Stomach (tissue), 9 donors: ENCODE results near the gene PAMR1. TPM values are rescaled to one million over a fixed set of nuclear protein-coding genes. Genes with fewer than 3 reads are reported as not detected.

Source experiments
- DNase-seq, 2 donors: peaks; one replicate each; pipeline versions ENCODE4 v3.0.0 to v3.0.0-alpha.2; 2013 to 2019
- H3K27ac ChIP-seq, 5 donors: fragments of 200-600 bp in 4 of 5; sonication (generic) in 4 of 5; one replicate each; pipeline ENCODE4 v1.5.1; 2013 to 2019; ENCODE audit warnings: mild to moderate bottlenecking in 1 of 5, moderate library complexity in 1 of 5
- H3K27me3 ChIP-seq, 3 donors: fragments of 200-600 bp; sonication (generic); one replicate each; pipeline ENCODE4 v1.5.1; 2017 to 2019; ENCODE audit warnings: mixed run types in 1 of 3
- H3K36me3 ChIP-seq, 4 donors: fragments of 200-600 bp; sonication (generic); 1 replicate in 3 of 4; 2 replicates in 1 of 4; pipeline ENCODE4 v1.5.1; 2016 to 2019
- H3K4me1 ChIP-seq, 4 donors: fragments of 200-600 bp; sonication (generic); one replicate each; pipeline ENCODE4 v1.5.1; 2016 to 2019
- H3K4me3 ChIP-seq, 4 donors: fragments of 200-600 bp; sonication (generic) in 3 of 4; one replicate each; pipeline ENCODE4 v1.5.1; 2016 to 2019; ENCODE audit warnings: mild to moderate bottlenecking in 1 of 4
- H3K9me3 ChIP-seq, 4 donors: fragments of 200-600 bp; sonication (generic); one replicate each; pipeline ENCODE4 v1.5.1; 2016 to 2019
- CTCF ChIP-seq, 7 experiments: fragments of 450-650 bp in 4 of 7; fragments of 200-600 bp in 3 of 7; sonication (generic) in 3 of 7; IDR thresholded peaks; one replicate each; pipeline ENCODE4 v1.5.1; 2016 to 2019; ENCODE audit warnings: antibody characterized with exemption in 7 of 7, control low read depth in 2 of 7, mild to moderate bottlenecking in 1 of 7
- EP300 ChIP-seq: sonication (generic); formaldehyde crosslinking; IDR thresholded peaks from one replicate; pipeline ENCODE4 v1.6.1; 2017; ENCODE audit warnings: antibody characterized with exemption
- POLR2A ChIP-seq, 4 donors: fragments of 450-650 bp; IDR thresholded peaks; one replicate each; pipeline ENCODE4 v1.6.1; 2016; ENCODE audit warnings: antibody characterized with exemption in 4 of 4, control low read depth in 2 of 4, mild to moderate bottlenecking in 1 of 4, moderate library complexity in 1 of 4
- POLR2AphosphoS5 ChIP-seq, 3 donors: sonication (generic); formaldehyde crosslinking; IDR thresholded peaks; one replicate each; pipeline ENCODE4 v1.6.1; 2016; ENCODE audit warnings: antibody characterized with exemption in 3 of 3
- WGBS, 5 donors: extraction: QIAGEN DNeasy Blood & Tissue Kit in 3 of 5; methylation state at CpG; one replicate each; pipeline versions ENCODE4 v1.1.5 to v1.1.7; 2013 to 2018; 5-methylcytosine and 5-hydroxymethylcytosine counted together
- intact Hi-C: fragments of 100-400 bp; cut with DNase I; formaldehyde crosslinking; loops from one replicate; pipeline ENCODE4 v1.15.1; 2023; ENCODE audit warnings: low total_unique reads
- polyA plus RNA-seq, 3 donors: library from polyadenylated mRNA; stranded (reverse); fragments of 200-250 nt; gene quantifications; one replicate each; pipeline ENCODE4 v1.2.3, GENCODE V29; 2013
- total RNA-seq, 5 donors: library from RNA; depleted of rRNA; stranded (reverse); fragments of >200 nt; gene quantifications; one replicate each; pipeline versions ENCODE4 v1.1.0 to v1.2.3, GENCODE V29; 2014 to 2016
- donor health status: healthy with polysubstance abuse.
- donor health status: Bipolar disorder and iron deficiency.
- donor health status: healthy.

PAMR1 gene
- total and polyA plus RNA-seq, 8 donors = under 0.01 to 26.8 (median 0.58) TPM; not detected in 1

DNA sequence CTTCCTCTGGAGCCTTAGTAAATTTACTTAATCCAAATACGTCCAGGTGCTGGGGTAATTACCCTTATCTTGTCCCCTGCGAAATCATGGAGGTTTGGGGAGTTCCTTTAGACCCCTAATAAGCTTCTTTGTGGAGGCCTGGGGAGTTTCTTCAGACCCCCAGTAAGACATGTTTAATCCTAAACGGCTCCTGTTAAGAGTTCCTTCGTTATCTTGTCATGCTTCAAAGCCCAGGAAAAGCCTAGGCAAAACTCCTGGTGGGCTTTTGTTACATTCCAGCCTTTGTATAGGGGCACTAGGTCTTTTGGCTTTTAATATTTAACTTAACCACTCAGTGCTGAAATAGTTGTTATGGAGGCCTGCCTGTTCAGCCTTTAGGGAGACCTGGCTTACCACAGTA is 18.1 kb upstream of the PAMR1 start:
- no peak for DNase-seq
- H3K27me3 ChIP-seq = no peaks in the 10 kb centered on the region
- no peak overlapping the region for H3K4me3 ChIP-seq
- H3K4me1 ChIP-seq = peaks cover 0 to 21% (median 2%) of the 10 kb centered on the region in 4 donors
- no peaks in the 10 kb centered on the region for H3K36me3 ChIP-seq
- H3K9me3 ChIP-seq = no peaks in the 10 kb centered on the region
- TF ChIP-seq POLR2A (IDR thresholded peaks at IDR 0.05) = no peak
- TF ChIP-seq CTCF (IDR thresholded peaks at IDR 0.05) = no peak
- no peak for TF ChIP-seq EP300
- TF ChIP-seq POLR2AphosphoS5 (IDR thresholded peaks at IDR 0.05) = no peak
- intact Hi-C loops = no loop called here
- no peak overlapping the region for H3K27ac ChIP-seq
- WGBS, 5 donors = 64 to 78% (median 68%) methylated on average over 4 of the region's 4 CpGs

DNA sequence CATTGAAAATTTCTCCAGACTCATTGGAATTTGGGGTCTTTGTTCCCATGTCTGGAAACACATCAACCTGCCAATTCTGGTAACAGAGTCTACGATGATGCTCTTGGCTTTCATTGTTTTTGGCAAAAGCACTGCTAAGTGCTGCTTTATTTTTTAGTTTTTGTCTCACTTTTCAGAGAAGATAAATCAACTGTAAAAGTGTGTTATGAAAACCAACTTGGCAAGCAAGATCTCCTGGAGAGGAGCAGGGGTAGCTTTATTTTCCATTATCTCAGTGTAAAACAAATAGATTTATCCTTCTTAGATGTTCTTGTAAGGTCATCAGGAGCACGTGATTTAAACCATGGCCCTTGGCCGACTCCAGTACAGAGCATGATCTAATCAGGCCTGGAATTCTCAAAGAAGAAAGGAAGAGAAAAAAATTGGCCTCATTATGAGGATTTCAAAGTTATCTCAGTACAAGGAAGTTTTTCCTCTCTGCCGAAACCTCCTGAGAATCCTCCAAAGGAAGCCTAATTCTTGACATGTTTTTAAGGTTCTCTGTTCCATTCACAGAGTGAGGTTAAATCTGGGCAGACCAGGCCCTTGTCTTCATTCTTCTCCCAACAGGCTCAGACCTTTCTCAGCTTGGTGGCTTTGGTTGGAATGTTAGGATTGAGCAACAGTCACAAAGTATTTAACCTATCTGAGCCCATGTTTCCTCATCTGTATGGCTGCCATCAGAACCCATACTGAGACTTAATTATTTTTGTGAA is 16.4 kb upstream of the PAMR1 start:
- TF ChIP-seq POLR2A (IDR thresholded peaks at IDR 0.05) (no peak), CTCF (IDR thresholded peaks at IDR 0.05) (no peak), EP300 (no peak), POLR2AphosphoS5 (IDR thresholded peaks at IDR 0.05) (no peak)
- no peaks in the 10 kb centered on the region for H3K27me3 ChIP-seq
- no peaks in the 10 kb centered on the region for H3K36me3 ChIP-seq
- 29 to 47% (median 40%) methylated on average over 4 of the region's 4 CpGs for WGBS, 5 donors
- peak in 1 of 2 donors; percentile 89 for DNase-seq
- no peak overlapping the region for H3K4me3 ChIP-seq
- intact Hi-C loops = no loop called here
- H3K27ac ChIP-seq = peak overlapping the region in 4 of 5 donors; percentile 21 to 49 (median 34)
- no peaks in the 10 kb centered on the region for H3K9me3 ChIP-seq
- peaks cover 0 to 21% (median 2%) of the 10 kb centered on the region in 4 donors for H3K4me1 ChIP-seq

- Histone ChIP-seq H3K36me3 (no peaks in the 10 kb centered on the region), H3K4me1 (peaks cover 0 to 21% (median 2%) of the 10 kb centered on the region in 4 donors), H3K4me3 (no peak overlapping the region), H3K27me3 (no peaks in the 10 kb centered on the region), H3K27ac (peak overlapping the region in 3 of 5 donors; percentile 32 to 56 (median 40)), H3K9me3 (no peaks in the 10 kb centered on the region)
- intact Hi-C loops = no loop called here
- TF ChIP-seq CTCF (IDR thresholded peaks at IDR 0.05) = no peak
- no peak for TF ChIP-seq EP300
- TF ChIP-seq POLR2AphosphoS5 (IDR thresholded peaks at IDR 0.05) = no peak
- TF ChIP-seq POLR2A (IDR thresholded peaks at IDR 0.05) = no peak
- 67 to 97% (median 88%) methylated on average over 3 of the region's 3 CpGs for WGBS, 5 donors
- DNase-seq = no peak
These were observed 15.1 kb upstream of the PAMR1 start for GRCh38 chr11:35540526-35540925.

DNA sequence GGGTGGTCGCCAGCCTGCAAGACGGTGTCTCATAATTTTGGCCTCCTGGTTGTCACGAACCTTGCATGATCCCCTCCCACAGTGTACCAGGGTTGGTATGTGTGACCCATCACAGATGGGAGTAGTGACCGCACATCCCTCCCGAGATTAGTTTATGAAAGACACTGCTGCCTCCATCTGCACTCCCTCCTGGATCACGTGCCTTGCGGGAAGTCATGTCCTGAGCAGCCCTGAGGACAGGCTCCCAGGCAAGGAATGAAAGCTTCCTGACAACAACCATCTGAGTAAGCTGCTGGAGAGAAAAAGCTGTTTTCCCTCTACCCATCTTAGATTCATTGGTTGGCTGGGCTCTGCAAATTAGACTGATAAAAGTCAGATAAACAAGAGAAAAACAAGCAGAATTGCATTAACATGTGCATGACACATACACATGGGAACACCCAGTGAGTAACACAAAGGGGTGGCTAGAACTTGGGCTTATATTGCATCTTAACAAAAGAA is 14.4 kb upstream of the PAMR1 start:
- TF ChIP-seq POLR2A (IDR thresholded peaks at IDR 0.05) (no peak), CTCF (IDR thresholded peaks at IDR 0.05) (no peak), EP300 (no peak), POLR2AphosphoS5 (IDR thresholded peaks at IDR 0.05) (peak in 2 of 3 donors; percentile 45 to 76)
- H3K4me1 ChIP-seq = peaks cover 0 to 21% (median 2%) of the 10 kb centered on the region in 4 donors
- H3K4me3 ChIP-seq = no peak overlapping the region
- H3K27ac ChIP-seq = peak overlapping the region in 3 of 5 donors; percentile 32 to 56 (median 40)
- intact Hi-C loops = no loop called here
- WGBS, 5 donors = 47 to 68% (median 58%) methylated on average over 7 of the region's 7 CpGs
- H3K9me3 ChIP-seq = no peaks in the 10 kb centered on the region
- peak in 1 of 2 donors; percentile 76 for DNase-seq
- no peaks in the 10 kb centered on the region for H3K36me3 ChIP-seq
- H3K27me3 ChIP-seq = no peaks in the 10 kb centered on the region
